Effector memory CD4-positive, alpha-beta T cell (primary cell): Measurements from ENCODE around the gene NOXA1.

Experiments
- DNase-seq, 3 donors: peaks; one replicate each; pipeline ENCODE4 v3.0.0-alpha.2; 2020
- H3K27ac ChIP-seq: 2 replicates; pipeline ENCODE4 v1.7.0; 2013; ENCODE audit warnings: mild to moderate bottlenecking, low read length, moderate library complexity; ENCODE audit not compliant: insufficient read depth, poor library complexity, severe bottlenecking
- H3K27me3 ChIP-seq: replicated peaks from 2 replicates; pipeline ENCODE4 v1.7.0; 2013; ENCODE audit warnings: mild to moderate bottlenecking, low read length; ENCODE audit not compliant: insufficient read depth, control insufficient read depth, poor library complexity, severe bottlenecking
- H3K36me3 ChIP-seq: 2 replicates; pipeline ENCODE4 v1.7.0; 2013; ENCODE audit warnings: mild to moderate bottlenecking, low read length, moderate library complexity; ENCODE audit not compliant: control insufficient read depth, insufficient read depth
- H3K4me1 ChIP-seq: 2 replicates; pipeline ENCODE4 v1.7.0; 2013; ENCODE audit warnings: low read length, mild to moderate bottlenecking; ENCODE audit not compliant: control insufficient read depth, insufficient read depth, poor library complexity, severe bottlenecking
- H3K4me3 ChIP-seq: 2 replicates; pipeline ENCODE4 v1.7.0; 2013; ENCODE audit warnings: low read length, low read depth, mild to moderate bottlenecking; ENCODE audit not compliant: insufficient read depth, poor library complexity, severe bottlenecking
- H3K9me3 ChIP-seq: 2 replicates; pipeline ENCODE4 v1.7.0; 2013; ENCODE audit warnings: mild to moderate bottlenecking, low read length, moderate library complexity; ENCODE audit not compliant: control insufficient read depth

NOXA1 gene

GRCh38 chr9:137396634-137397367 lies 26.4 kb upstream of the NOXA1 start:
- Histone ChIP-seq H3K9me3 (no peaks in the 10 kb centered on the region), H3K4me1 (no peaks in the 10 kb centered on the region), H3K27me3 (no peaks in the 10 kb centered on the region), H3K27ac (no peak overlapping the region), H3K4me3 (no peak overlapping the region), H3K36me3 (no peaks in the 10 kb centered on the region)
- DNase-seq: no peak

DNA sequence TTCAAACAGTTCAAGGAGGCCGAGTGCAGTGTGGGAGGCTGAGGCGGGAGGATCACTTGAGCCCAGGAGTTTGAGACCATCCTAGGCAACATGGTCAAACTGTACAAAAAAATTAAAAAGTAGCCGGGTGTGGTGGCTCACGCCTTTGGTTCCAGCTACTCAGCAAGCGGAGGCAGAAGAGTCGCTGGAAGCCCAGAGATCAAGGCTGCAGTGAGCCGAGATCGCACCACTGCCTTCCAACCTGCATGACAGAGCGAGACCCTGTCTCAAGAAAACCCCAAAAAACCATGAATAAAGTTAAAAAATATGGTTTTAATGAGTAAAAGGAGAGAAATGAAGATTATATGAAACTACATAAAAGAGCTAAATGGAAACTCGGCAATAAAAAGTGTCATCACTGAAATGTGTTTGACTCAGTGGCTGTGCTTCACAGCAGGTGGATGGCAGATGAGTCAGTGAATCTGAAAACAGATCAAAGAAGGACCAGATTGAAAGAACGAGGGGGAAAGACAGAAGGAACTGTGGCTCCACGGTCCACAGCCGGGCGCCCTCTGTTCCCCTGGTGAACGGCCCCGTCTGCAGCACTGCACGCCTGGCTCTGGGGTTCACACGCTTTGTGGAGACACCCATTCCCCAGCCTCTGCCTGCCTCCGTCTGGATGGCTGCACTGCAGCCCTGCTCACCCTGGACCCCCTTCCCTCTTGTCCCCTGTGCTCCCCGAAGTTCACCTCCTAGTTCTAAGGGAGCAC lies 25.3 kb upstream of the NOXA1 start:
- Histone ChIP-seq H3K27me3 (no peaks in the 10 kb centered on the region), H3K4me1 (no peaks in the 10 kb centered on the region), H3K36me3 (no peaks in the 10 kb centered on the region), H3K9me3 (no peaks in the 10 kb centered on the region), H3K27ac (no peak overlapping the region), H3K4me3 (no peak overlapping the region)
- DNase-seq: no peak

DNA sequence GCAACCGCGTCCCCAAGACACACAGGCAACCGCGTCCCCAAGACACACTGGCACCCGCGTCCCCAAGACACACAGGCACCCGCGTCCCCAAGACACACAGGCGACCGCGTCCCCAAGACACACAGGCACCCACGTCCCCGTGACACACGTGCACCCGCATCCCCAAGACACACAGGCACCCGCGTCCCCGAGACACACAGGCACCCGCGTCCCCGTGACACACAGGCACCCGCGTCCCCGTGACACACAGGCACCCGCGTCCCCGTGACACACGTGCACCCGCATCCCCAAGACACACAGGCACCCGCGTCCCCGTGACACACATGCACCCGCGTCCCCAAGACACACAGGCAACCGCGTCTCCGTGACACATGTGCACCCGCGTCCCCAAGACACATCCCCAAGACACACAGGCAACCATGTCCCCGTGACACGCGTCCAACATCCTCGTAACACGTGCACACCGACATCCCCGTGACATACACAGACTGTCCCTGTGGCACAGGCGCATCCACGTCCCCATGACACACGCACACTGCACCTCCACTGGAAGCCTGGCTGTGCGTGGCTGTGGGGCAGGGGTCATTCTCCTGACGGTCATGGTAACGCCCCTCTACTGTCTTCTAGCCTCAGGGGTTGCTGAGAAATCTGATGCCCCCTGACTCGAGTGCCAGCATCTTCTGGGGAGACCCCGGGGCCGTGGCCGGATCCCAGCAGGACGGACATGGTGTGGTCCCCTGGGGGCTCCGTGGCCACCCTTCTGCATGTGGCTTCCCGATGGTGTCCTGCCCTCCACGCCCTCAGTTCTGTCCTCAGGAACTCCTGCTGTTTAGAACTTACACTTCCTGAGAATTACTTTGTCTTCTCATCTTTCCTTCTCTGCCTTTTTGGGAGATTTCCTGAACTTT lies 24.4 kb upstream of the NOXA1 start:
- Histone ChIP-seq H3K4me3 (no peak overlapping the region), H3K36me3 (no peaks in the 10 kb centered on the region), H3K27ac (no peak overlapping the region), H3K9me3 (no peaks in the 10 kb centered on the region), H3K4me1 (no peaks in the 10 kb centered on the region), H3K27me3 (no peaks in the 10 kb centered on the region)
- DNase-seq: no peak

DNA sequence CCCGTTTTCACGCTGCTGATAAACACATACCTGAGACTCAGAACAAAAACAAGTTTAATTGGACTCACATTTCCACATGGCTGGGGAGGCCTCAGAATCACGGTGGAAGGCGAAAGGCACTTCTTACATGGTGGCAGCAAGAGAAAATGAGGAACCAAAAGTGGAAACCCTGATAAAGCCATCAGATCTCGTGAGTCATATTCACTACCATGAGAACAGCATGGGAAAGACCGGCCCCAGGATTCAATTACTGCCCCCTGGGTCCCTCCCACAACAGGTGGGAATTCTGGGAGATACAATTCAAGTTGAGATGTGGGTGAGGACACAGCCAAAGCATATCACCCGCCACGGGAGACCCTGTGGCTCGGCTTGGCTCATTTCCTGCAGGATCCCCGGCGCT lies 20.4 kb upstream of the NOXA1 start:
- DNase-seq: no peak
- Histone ChIP-seq H3K27ac (no peak overlapping the region), H3K4me3 (no peak overlapping the region), H3K36me3 (no peaks in the 10 kb centered on the region), H3K27me3 (no peaks in the 10 kb centered on the region), H3K4me1 (peaks cover 14% of the 10 kb centered on the region), H3K9me3 (no peaks in the 10 kb centered on the region)

DNA sequence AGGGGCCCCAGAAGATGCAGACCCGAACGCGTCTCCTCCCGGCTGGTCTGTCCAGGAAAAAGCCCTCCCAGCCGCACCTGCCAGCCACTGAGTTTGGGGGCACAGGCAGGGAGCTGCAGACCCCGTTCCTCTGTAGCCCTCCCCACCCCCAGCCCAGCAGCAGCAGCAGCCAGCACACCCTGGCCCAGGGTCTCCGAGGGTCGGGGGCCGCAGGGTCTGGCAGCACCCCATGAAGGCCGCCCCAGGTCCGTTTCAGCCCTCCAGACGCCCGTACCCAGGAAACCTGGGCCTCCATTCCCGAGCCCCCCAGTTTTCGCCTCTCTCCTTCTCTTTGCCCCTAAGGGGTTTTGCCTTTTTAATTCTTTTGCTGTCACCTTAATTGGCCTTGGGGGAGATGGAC lies 19.9 kb upstream of the NOXA1 start:
- Histone ChIP-seq H3K27me3 (no peaks in the 10 kb centered on the region), H3K4me3 (no peak overlapping the region), H3K9me3 (no peaks in the 10 kb centered on the region), H3K4me1 (peaks cover 15% of the 10 kb centered on the region), H3K36me3 (no peaks in the 10 kb centered on the region), H3K27ac (no peak overlapping the region)
- DNase-seq: no peak

GRCh38 chr9:137404961-137405567 lies 18.1 kb upstream of the NOXA1 start:
- Histone ChIP-seq H3K27ac (no peak overlapping the region), H3K36me3 (no peaks in the 10 kb centered on the region), H3K4me3 (no peak overlapping the region), H3K4me1 (peaks cover 15% of the 10 kb centered on the region), H3K9me3 (no peaks in the 10 kb centered on the region), H3K27me3 (no peaks in the 10 kb centered on the region)
- no peak for DNase-seq

DNA sequence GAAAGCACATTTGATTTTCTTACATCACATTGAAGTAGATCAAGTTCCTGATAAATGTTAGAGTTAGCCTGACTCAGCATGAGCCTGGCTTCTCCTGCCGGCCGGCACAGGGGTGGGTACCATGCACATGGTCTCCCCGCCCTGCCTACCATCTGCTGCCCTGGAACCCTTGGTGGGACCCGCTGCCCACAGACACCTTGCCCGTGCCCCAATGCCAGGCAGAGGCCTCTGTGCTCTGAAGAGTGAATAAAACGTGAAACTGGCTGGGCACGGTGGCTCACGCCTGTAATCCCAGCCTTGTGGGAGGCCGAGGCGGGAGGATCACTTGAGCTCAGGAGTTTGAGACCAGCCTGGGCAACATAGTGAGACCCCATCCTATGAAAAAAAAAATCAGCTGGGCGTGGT lies 17.5 kb upstream of the NOXA1 start:
- no peak for DNase-seq
- Histone ChIP-seq H3K27ac (no peak overlapping the region), H3K27me3 (no peaks in the 10 kb centered on the region), H3K4me1 (peaks cover 16% of the 10 kb centered on the region), H3K4me3 (no peak overlapping the region), H3K9me3 (no peaks in the 10 kb centered on the region), H3K36me3 (no peaks in the 10 kb centered on the region)

GRCh38 chr9:137406085-137406760 lies 17.0 kb upstream of the NOXA1 start:
- Histone ChIP-seq H3K4me3 (no peak overlapping the region), H3K36me3 (no peaks in the 10 kb centered on the region), H3K4me1 (peaks cover 22% of the 10 kb centered on the region), H3K9me3 (no peaks in the 10 kb centered on the region), H3K27me3 (no peaks in the 10 kb centered on the region), H3K27ac (no peak overlapping the region)
- DNase-seq: no peak

GRCh38 chr9:137406876-137407589 lies 16.2 kb upstream of the NOXA1 start:
- Histone ChIP-seq H3K27ac (no peak overlapping the region), H3K4me3 (no peak overlapping the region), H3K4me1 (peaks cover 28% of the 10 kb centered on the region), H3K36me3 (no peaks in the 10 kb centered on the region), H3K9me3 (no peaks in the 10 kb centered on the region), H3K27me3 (no peaks in the 10 kb centered on the region)
- DNase-seq: peak; percentile 25 to 30 (median 27)
